HEK293T (cell line): ENCODE results near the gene PITPNB.

ENCODE experiments used
- CTCF ChIA-PET: fragments of 350-600 bp; formaldehyde crosslinking; extraction: SDS; loops from one replicate; lab custom pipeline; 2021; ENCODE audit warnings: antibody characterized with exemption, inconsistent platforms; lab: Yijun Ruan, JAX
- POLR2A ChIA-PET: fragments of 350-600 bp; formaldehyde crosslinking; extraction: SDS; loops from one replicate; lab custom pipeline; 2020; ENCODE audit warnings: antibody characterized with exemption, inconsistent platforms; lab: Yijun Ruan, JAX
- DNase-seq: peaks from one replicate; pipeline ENCODE4 v3.0.0; 2012; ENCODE audit warnings: mixed read lengths; ENCODE audit errors: extremely low spot score
- ARNT ChIP-seq: fragments of 450-650 bp; IDR thresholded peaks from 2 replicates; pipeline ENCODE4 v1.6.1; 2017; ENCODE audit warnings: mild to moderate bottlenecking
- BHLHE40 ChIP-seq: fragments of 450-650 bp; IDR thresholded peaks from 2 replicates; pipeline ENCODE4 v1.6.1; 2016; ENCODE audit warnings: mild to moderate bottlenecking, moderate library complexity, borderline replicate concordance
- CTBP1 ChIP-seq: fragments of 450-650 bp; IDR thresholded peaks from 2 replicates; pipeline ENCODE4 v1.6.1; 2016; ENCODE audit warnings: borderline replicate concordance
- FOXA1 ChIP-seq: fragments of 450-650 bp; IDR thresholded peaks from 2 replicates; pipeline ENCODE4 v1.6.1; 2016; ENCODE audit warnings: mild to moderate bottlenecking
- FOXM1 ChIP-seq: fragments of 450-650 bp; IDR thresholded peaks from 2 replicates; pipeline ENCODE4 v1.6.1; 2017; ENCODE audit warnings: mild to moderate bottlenecking, borderline replicate concordance
- HDGF ChIP-seq: fragments of 450-650 bp; IDR thresholded peaks from 2 replicates; pipeline ENCODE4 v1.6.1; 2017; ENCODE audit warnings: antibody characterized with exemption, borderline replicate concordance
- L3MBTL2 ChIP-seq: fragments of 450-650 bp; conservative IDR thresholded peaks from 2 replicates; pipeline ENCODE4 v1.6.1; 2016; ENCODE audit warnings: mild to moderate bottlenecking
- LEF1 ChIP-seq: fragments of 450-650 bp; IDR thresholded peaks from 2 replicates; pipeline ENCODE4 v1.6.1; 2017; ENCODE audit warnings: mild to moderate bottlenecking, borderline replicate concordance
- NFRKB ChIP-seq: fragments of 450-650 bp; IDR thresholded peaks from 2 replicates; pipeline ENCODE4 v1.6.1; 2016; ENCODE audit warnings: mild to moderate bottlenecking, moderate library complexity
- PKNOX1 ChIP-seq: fragments of 450-650 bp; IDR thresholded peaks from 2 replicates; pipeline ENCODE4 v1.6.1; 2016
- SP1 ChIP-seq: fragments of 450-650 bp; IDR thresholded peaks from 2 replicates; pipeline ENCODE4 v1.6.1; 2017
- SUZ12 ChIP-seq: fragments of 450-650 bp; IDR thresholded peaks from 2 replicates; pipeline ENCODE4 v1.6.1; 2016; ENCODE audit warnings: mild to moderate bottlenecking
- TARDBP ChIP-seq: fragments of 450-650 bp; IDR thresholded peaks from 2 replicates; pipeline ENCODE4 v1.6.1; 2016
- ZNF384 ChIP-seq: fragments of 450-650 bp; IDR thresholded peaks from 2 replicates; pipeline ENCODE4 v1.6.1; 2016

Gene PITPNB

GRCh38 chr22:27919222-27919941, at the start of gene PITPNB:
Gene PITPNB (minus strand): TSS chr22:27919256. CDS start chr22:27919191, 65 bp downstream.
- TF ChIP-seq SUZ12: no peak
- TF ChIP-seq PKNOX1: no peak
- TF ChIP-seq L3MBTL2: peak; percentile 78
- no peak for TF ChIP-seq LEF1
- peak; percentile 67; the same call in 1 of the 2 replicates for TF ChIP-seq FOXM1
- peak; percentile 100 for DNase-seq
- CTCF ChIA-PET: interaction anchor here (0.6 to 1.7 kb wide), 4 partner anchors 33 to 955 kb away, joined by 3 to 5 read pairs (median 3); no protein-coding TSS in a partner anchor
- POLR2A ChIA-PET: interaction anchor here (0.6 to 2.7 kb wide), 25 partner anchors 8 to 124 kb away, joined by 3 to 38 read pairs (median 4); no protein-coding TSS in a partner anchor

GRCh38 chr22:27966168-27967064, 47.4 kb upstream of the PITPNB start:
- CTCF ChIA-PET: interaction anchor here (0.6 to 0.7 kb wide), 2 partner anchors 67 to 624 kb away, joined by 3 read pairs; no protein-coding TSS in a partner anchor

GRCh38 chr22:27962268-27963044, 43.4 kb upstream of the PITPNB start:
- TF ChIP-seq L3MBTL2 (no peak), ZNF384 (peak; percentile 64; the same call in 1 of the 2 replicates), ARNT (0 out of 2 replicates have a peak, but pooled peaks have one; percentile 42), CTBP1 (peak; percentile 71; the same call in 1 of the 2 replicates), SUZ12 (no peak), TARDBP (no peak), SP1 (no peak), NFRKB (no peak), PKNOX1 (peak; percentile 25; the same call in 1 of the 2 replicates)
- CTCF ChIA-PET: interaction anchor here (0.8 to 1.3 kb wide), 2 partner anchors 28 to 42 kb away, joined by 3 read pairs; no protein-coding TSS in a partner anchor
- POLR2A ChIA-PET: interaction anchor here (1.2 kb wide), 1 partner anchor 43 kb away, joined by 4 read pairs; the partner anchor contains the start of gene PITPNB
- DNase-seq: peak; percentile 58

More at GRCh38 chr22:27966168-27967064, 47.4 kb upstream of the PITPNB start:
- no peak for DNase-seq
- POLR2A ChIA-PET: no interaction called here
- TF ChIP-seq FOXM1 (no peak), FOXA1 (no peak), L3MBTL2 (no peak), HDGF (no peak), SUZ12 (no peak), PKNOX1 (no peak), SP1 (no peak), CTBP1 (no peak), LEF1 (no peak), TARDBP (no peak), ARNT (no peak)

- no peak for DNase-seq
- ChIA-PET POLR2A (interaction anchor here (1.2 kb wide), 1 partner anchor 42 kb away, joined by 4 read pairs; the partner anchor contains the start of gene PITPNB), CTCF (interaction anchor here (1.3 kb wide), 1 partner anchor 29 kb away, joined by 3 read pairs; no protein-coding TSS in a partner anchor)
- TF ChIP-seq L3MBTL2 (no peak), SUZ12 (no peak), ARNT (no peak), FOXA1 (no peak), BHLHE40 (no peak), HDGF (no peak), PKNOX1 (no peak), FOXM1 (no peak), CTBP1 (no peak), LEF1 (no peak)
Observed at GRCh38 chr22:27961680-27962079, 42.6 kb upstream of the PITPNB start.
